NCI-H1436 (cell line): Measurements from ENCODE around the gene CERKL.

Experiments used
- DNase-seq: peaks from one replicate; lab custom pipeline; 2025; lab: John Stamatoyannopoulos, UW

The CERKL gene

DNA sequence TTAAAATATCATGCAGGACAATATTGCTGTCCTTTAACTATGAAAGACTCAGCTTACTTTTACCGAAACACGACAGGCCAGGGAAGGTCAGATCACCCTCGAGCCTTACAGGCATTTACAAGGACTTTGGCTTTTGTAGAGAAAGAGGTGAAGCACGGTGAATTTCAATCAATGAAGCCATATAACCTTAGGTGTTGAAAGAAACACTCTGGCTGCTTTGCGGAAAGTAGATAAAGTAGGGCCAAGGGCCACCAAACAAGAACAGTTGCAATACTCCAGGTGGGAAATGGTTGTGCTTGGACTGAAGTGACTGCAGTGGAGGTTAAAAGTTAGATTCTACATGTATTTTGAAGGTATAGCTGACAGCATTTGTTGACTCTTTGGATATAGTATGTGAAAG is 80.5 kb downstream of the CERKL start:
- no peak for DNase-seq

DNA sequence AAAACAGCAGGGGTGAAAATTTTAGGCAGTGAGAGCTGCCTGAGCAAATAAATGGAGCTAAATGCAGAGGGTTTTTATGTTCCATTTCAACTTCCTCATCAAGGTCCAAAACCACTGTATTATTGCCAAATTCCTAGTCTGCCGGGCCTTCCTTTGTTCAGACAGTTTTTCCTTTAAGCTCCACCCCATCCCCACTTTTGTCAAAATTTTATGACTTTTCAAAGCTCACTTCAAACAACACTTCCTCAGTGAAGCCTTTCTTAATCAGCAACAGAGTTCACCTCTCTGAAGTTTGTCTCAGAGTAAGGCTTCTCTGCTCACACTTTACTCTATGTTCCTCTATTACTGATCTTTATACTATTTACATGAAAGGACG is 81.3 kb downstream of the CERKL start:
- DNase-seq: no peak

DNA sequence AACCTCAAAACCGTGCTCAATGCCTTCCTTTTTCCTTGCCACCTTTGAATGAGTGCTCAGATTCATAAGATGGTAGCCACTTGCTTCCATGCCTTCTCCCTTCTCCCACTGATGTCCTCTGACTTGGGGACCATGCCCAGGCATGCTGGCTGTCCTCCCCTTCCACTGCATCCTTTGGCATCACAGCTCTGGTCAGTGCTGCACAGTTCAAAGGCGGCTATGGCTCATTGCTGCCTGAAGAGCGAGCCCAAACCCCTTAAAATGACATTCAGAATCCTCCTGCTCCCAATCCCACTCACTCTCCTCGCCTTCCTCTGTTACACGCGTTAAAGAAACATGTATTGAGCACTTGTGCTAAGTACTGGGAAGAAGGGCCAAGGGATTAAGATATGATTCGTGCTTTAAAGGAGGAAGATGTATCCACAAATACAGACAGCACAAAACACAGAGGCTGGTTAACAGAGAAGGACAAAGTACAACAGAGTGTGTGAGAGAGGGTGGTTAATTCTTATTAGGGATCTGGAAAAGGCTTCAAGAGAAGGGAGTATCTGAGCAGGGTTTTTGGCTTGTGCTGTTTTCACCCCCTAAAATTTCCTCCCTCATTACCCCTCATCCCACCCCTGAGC is 81.8 kb downstream of the CERKL start:
- no peak for DNase-seq

DNA sequence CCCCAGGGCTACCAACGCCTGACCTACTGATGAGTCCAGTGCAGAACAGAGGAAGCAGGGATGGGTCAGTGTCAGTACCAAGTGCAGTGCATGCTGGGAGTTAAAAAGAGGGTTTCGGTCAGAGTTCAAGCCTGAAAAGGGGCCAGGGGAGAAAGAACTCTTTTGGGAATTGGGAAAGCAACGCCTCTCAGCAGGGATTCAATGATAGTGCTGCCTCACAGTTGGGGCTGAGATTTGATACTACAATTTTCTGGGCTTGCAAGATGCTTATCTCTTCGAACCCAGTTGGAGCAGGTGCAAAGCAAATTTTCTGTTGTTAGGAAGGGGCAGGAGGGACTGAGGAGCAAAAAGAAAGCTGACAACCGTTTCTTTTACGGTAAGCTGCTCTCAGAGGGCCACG is 82.6 kb downstream of the CERKL start:
- peak; percentile 52 for DNase-seq

DNA sequence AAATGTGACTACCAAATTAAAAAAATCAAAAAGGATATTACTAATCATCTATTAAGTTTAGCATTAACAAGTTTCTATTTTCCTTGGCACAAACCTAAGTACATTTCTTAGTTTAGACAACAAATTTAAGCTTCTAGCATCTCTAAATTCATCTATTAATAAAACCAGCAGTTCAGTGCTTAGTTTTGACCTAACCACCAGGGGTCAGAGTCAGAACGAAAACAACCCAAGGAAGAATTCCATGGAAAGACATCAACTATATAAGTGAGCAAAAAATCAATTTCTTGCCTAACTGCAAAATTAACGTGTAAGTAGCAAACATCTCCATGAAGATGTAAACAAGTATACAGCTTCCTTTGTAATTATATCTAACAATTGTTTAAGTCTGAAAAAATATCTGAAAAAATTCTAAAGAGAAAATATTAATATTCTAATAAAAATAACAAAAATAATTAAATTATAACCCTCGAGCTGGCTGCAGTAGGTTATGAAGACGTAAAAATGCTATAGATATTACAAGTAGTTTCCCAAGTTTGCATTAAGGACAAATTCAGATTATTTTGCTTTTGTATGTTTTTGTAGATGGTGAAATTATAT is 83.7 kb downstream of the CERKL start:
- peak; percentile 27 for DNase-seq

DNA sequence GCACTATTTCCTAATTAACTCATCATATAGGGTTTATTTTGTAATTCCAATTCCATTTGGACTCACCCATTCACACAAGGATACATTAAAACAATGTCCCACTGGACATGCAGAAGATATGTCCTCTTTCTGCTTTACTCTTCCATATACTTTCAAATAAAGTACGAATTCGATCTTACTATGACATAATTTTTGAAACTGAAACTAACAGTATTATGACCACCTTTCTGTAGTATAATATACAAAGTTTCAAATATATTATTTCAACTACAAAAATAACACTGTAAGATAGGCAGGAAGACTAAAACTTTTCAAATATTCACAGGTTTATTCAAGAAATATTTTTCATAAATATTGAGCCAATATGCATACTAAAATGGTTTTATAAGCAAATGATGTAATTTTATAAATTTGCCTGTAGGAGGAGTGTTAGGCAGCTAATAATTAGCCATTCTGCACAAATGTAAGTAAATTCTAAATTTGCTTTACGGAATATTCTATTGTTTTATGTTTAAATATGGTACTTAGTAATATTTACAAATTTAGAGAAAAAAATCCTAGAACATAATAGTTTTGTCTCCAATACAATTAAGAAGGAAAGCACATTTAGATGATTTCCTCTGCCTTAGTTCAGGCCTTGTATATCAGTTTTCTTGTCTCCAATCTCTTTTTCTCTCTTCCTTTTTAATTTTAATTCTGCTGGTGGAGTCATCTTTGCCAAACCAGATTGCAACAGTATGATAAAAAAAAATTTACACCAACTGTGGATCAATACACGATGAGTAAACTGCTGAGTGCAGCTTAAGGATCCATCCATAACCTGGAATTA is 85.9 kb downstream of the CERKL start:
- no peak for DNase-seq

DNA sequence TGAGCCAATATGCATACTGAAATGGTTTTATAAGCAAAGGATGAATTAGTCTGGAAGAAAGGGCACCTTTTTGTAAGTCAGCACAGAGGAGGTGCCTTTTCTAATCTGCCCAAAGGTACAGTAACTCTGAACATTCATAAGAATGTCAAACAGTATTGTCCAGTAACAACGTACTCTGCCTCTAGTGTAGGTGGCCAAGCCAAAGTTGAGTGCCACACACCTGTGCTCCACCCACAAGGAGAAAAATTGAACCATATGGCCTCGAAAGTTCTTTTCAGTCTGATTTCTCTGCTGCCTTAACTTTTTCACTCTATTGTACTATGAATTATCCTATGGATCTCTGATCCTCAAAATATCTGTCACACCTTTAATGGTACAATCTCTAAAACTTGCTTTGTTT is 86.8 kb downstream of the CERKL start:
- DNase-seq: no peak

DNA sequence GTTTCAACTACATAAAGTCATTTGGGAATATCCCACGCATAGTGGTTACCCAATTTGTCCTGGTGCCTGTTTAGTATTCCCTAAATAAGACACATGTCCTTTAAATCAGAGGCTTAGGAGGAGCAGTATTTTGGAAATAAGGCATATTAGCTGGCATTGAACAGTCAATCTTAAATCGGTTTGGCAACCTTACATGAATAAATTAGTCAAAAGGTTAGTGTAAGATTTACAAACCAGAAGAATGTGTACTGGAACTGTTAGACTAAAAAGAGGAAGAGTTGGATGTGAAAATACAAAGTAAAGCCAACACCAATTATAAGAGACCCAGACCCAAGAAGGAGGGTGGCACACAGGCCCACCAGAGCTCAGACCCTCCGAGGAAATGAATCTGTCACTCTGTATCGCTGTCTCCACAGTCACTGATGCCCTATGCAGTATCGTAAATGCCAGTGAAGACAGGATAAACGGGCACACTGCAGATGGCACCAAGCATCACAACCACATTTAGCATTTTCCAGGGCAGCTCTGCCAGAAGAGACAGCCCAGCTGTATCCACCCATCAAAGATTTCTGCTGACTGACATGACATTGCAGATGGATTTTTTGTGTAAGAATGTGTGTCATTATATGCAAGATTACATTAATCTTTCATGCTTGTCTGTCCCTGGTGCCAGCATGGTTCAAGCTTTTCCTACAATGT is 90.4 kb downstream of the CERKL start:
- no peak for DNase-seq

DNA sequence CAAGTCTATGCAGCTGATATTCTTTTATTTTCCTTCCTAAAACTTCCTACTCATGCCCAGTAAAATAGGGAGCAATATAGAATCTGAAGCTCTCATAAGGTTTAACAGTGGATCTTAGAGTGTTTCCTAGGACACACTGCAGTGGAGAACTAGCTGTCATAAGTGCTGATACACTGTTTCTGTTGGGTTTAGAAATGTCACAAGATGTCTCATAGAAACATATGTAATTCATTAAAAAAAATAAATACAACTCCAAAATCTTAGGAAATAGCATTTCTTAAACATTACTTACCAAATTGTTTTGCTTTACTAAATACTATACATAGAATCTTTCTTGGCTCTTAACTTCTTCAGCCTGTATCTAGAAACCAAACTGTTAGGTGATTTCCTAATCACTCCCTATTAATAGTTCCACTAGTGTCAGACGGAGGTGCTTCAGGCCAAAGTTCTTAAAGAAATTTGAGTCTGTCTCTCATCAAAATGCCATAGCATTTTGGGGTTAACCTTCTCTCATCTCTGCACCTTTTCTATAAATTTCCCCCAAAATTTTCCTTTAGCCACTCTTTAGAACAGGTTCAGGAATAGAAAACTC is 93.7 kb downstream of the CERKL start:
- DNase-seq: no peak

DNA sequence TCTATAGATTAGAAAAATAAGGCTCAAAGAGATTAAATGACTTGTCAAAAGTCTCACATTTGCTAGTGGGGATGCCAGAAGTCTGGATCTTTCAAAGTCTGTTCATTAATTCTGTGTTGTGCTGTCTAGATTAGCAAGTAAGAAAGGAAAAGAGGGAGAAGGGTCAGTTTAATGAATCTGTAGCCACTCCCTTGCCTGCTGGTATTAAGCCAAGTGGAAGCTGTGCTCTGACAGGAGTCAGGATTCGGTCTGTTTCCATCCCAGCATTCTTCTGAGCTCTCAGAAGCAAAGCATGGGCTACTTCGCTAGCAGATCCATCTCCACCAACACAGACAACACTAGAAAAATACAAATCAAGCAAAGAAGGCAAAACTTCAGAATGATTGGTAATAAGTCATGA is 98.5 kb downstream of the CERKL start:
- no peak for DNase-seq

DNA sequence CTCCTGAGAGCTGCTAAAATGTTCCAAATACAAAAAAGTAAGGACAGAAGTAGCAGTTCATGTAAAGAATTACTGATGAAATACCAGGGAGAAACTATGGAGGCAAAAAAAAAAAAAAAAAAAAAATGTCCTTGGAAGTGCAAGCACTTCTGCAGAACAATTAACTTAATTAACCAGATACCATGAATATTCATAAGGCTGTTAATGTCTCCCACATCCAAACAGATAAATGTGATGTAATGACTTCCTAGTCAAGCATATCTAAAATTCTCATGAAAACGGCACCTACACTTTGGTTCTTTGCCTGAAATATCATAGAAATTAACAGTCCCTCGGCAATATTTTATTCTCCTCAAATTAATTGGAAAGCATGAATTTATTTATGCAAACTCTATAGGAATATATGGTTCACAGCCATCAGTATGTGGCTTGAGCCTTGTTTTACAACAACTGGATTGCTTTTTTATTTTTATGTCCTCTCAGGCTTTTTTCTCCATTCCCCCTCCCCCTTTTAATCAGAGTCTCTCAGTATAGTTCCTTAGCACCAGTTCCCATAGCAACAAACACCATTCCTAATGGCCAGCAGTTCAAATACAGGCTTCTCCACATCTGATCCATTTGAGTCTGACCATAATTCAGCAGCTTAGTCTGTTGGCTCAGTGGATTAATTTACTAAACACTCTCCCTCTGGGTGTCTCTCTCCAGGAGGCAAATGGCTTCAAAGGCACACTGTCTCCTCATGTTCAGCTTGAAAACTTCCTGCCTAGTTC is 102.7 kb downstream of the CERKL start:
- no peak for DNase-seq

DNA sequence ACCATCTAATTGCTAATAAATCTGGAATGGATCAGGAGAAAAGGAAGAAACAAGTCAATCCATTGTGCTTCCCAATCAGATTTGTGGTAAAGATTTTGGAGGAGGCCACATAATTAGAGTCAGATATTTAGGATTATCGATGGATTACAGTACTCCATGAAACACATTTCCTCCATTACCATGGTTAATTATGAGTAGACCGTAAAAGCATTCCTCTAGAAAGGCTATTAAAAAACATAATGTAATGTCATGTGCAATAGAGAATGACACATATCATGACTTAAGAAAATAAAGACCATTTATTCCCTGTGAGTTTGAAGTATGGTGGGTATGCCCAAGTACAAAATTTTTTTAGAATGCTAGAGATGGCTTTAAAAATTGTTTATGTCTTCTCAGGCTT is 103.7 kb downstream of the CERKL start:
- DNase-seq: no peak

DNA sequence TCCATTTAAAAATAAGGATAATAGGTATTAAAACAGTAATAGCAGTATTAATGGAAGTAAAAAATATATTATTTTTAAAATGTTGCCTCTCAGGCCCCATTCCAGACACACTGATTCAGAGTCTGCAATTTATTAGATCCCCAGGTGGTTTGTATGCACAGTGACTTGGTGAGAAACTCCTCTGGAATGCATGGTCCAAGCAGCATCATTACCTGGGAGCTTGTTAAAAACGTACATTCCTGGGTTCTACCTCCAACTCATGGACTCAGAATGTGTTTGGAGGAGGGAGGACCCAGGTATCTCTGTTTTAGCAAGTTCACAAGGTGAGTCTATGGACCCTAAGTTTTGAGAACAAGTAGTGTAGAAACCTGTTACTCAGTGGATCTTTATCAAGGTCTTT is 104.1 kb downstream of the CERKL start:
- no peak for DNase-seq

DNA sequence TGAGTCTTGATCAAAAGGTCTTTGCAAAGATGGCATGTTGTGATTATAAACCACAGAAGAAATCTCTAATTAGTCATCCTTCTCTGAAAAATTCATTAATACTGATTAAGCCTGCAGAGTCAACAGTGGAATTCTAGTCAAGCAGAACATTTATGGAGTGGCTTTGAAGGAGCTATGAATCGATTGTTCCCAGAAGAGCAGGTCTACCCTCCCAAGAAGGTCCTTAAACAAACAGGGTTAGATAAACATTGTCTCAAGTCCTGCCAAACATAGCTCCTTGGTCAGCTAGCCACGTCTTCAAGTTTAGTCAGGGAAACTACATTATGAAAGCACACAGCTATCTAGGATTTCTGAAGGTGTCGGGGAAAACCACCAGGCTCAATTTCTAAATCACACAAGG is 110.8 kb downstream of the CERKL start:
- no peak for DNase-seq

DNA sequence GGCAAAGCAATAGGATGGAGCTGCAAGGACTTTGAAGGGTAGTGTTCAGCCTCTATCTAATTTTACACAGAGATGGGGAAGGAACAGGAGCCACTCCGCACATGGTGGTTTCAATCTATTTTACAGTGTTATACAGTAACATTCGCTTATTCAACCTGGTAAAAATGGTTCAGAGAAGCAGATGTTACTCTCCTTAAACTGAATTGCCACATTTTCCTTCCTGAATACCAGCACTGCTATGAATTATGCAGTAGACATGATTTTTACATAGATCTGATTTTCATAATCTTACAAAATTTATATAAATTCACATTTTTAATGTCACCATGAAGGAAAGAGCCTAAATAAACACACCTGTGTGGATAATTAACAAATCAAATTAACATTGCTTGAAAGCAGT is 114.7 kb downstream of the CERKL start:
- DNase-seq: no peak

DNA sequence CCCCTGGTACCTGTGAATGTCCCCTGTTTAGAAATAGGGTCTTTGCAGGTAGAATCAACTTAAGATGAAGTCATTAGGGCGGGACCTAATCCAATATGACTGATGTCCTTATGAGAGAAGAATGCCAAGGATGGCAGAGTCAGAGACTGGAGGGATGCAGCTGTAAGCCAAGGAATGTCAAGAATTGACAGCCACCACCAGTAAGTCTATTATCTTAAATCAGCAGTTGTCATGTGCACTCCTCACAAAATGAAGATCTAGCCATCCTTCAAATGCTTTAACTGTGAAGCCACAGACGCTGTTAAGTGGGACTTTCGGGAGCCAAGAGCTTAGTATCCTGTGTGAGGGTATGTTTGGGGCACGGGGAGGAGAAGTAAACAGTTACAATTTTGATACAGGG is 116.5 kb downstream of the CERKL start:
- no peak for DNase-seq

DNA sequence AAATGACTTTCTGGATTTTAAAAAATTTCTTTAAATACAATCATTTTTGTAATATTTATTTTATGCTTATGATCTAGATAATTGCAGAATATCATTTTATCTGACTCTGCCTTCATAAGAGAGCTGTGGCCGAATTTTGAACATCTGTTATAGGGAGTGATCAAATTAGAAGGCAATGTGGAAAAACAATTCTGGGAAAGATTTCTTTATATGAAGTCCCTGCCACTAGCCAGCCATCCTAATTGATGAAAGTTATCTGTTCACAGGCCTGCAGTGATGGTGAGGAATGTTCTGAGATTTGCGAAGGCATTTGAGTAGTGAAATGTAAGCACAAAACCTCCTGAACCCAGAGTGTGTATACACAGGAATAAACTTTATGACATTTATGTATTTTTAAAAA is 120.2 kb downstream of the CERKL start:
- no peak for DNase-seq

DNA sequence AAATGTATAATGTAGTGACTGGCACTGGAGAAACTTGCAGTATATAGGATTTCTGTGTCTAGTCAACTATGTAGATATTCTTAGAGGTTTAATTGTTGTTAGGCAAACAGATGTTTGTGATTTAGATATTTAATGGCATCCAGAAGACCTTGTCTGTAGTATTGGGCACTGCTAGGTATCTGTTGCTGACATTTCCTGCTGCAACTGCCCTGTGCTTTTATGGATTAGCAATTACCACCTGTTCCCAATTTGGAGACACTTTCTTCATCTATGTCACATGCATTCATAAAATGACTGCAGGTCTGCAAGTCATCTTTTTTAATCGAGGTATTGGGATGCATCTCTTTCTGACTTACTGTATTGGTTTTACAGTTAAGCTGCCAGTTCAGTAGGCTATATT is 128.5 kb downstream of the CERKL start:
- no peak for DNase-seq

DNA sequence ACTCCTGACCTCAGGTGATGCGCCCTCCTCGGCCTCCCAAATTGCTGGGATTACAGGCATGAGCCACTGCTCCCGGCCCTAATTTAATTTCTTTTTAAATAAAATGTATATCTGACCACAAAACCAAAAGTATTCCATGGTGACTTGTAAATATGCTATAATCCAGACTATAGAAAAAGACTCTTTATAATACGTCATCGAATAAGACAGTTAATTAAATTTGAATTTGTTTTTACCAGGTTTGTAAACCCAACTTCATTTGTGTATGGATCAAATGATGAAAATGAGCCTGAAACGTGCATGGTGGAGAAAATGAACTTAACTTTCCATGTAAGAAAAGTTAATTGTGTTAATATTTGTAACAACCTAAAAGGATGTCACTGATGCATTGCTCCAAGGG is 129.8 kb downstream of the CERKL start:
- DNase-seq: no peak

DNA sequence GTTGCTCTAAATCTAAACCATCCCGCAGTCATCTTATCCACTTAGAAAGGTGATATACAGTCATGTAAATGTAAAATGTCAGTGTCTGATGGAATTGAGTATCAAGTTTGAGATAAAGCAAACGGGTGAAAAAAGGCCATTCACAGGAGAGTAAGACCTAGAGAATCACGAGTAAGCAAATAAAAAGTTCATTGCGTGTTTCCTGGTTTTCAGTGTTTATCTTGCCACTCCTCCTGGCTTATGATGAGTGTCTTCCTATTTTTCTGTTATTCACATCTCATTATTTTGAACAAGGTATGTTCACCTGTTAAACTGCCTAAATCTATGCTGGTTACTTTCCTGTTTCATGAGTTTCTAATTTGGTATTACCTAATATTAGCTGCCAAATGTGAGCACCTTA is 130.9 kb downstream of the CERKL start:
- no peak for DNase-seq

DNA sequence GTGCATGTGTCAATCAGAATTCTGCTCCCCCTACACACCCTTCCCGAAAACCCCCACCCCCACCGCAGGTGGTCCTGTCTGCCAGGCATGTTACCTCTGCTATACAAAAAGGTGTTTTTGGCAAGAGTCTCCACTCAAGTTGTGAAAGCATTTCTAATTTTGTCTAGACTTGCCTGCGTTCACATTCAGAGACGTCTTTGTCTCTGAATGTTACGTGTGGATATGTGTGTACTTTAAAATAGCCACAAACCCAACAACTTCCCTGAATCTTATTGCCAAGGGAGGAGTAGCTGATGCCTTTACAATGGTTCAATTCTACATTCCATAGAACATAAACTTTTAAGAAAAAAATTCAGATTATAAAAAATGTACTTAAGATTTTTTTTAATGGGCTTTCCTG is 133.1 kb downstream of the CERKL start:
- no peak for DNase-seq

DNA sequence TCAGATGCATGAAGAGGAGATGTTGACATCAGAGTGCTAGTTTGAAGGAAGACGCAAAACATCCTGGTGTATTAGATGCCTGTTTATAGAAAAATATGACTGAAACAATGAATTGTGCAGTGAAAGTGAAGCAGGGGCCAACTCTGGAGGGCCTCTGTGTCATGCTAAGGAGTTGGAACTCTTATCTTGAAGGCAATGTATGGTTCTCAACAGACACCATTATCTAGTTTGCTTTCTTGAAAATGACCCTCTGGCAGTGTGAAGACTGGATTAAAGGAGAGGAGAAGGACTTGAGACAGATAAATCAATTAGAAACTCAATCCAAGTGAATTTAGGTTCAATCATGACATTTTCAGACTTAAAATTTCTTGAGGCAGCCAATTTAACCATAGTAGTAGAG is 136.7 kb downstream of the CERKL start:
- DNase-seq: no peak
